GM15510 (cell line): ENCODE results near the gene TFAP2C.

Experiments
- POLR2A ChIP-seq: IDR thresholded peaks from 3 replicates; pipeline ENCODE4 v1.6.1; 2011; ENCODE audit warnings: borderline replicate concordance; ENCODE audit not compliant: insufficient read length; ENCODE audit errors: extremely low read depth

The TFAP2C gene

DNA sequence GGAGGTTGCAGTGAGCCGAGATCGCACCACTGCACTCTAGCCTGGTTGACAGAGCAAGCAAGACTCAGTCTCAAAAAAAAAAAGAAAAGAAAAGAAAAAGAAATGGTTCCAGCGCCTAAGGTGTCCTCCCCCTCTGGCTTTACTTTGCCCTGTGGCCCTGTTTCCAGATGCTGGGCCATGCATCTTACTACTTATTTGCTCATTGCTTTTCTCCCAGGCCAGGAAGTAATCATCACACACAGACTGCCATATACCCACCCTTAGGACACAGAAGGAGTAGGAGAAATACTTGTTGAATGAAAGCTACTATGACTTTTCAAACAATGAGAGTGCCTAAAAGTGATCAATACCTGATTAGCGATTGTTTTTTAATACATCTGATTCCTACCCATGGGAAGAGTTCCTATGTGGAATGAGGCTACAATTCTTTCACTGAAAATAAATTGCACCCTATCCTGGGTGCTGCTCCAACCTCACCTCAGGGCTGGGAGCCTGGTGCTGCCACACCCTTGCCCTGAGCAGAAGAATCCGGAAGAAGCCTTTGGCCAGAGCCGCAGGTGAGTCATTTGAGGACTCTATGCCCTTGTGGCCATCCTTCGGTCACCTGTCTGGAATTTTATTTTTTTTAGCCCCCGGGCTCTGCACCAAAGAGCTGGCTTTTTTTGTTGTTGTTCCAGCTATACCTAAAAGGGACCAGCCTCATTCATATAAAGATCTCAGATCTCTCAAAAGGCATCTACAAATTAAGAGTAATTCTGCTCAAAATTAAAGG is 22.7 kb upstream of the TFAP2C start:
- TF ChIP-seq POLR2A = no peak

GRCh38 chr20:56607061-56607704 is 21.9 kb upstream of the TFAP2C start:
- TF ChIP-seq POLR2A = no peak

DNA sequence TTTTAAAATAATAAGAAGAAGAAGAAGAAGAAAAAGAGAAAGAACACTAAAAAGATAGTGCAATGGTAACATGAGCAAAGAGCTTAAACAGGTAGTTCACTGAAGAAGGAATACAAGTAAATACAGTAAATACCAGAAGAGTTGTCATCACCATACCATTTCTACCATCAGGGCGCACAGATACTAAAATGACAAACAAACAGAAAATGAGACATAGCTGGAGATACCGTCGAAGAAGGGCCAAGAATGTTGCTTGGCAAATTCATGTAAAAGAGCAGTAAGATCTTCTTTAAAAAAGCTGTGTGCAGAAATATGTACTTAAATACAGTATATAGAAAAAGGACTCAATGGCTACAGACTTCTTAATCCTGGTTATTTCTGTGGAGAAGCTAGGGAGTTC is 20.7 kb upstream of the TFAP2C start:
- no peak for TF ChIP-seq POLR2A

GRCh38 chr20:56609321-56609720 is 19.8 kb upstream of the TFAP2C start:
- no peak for TF ChIP-seq POLR2A

DNA sequence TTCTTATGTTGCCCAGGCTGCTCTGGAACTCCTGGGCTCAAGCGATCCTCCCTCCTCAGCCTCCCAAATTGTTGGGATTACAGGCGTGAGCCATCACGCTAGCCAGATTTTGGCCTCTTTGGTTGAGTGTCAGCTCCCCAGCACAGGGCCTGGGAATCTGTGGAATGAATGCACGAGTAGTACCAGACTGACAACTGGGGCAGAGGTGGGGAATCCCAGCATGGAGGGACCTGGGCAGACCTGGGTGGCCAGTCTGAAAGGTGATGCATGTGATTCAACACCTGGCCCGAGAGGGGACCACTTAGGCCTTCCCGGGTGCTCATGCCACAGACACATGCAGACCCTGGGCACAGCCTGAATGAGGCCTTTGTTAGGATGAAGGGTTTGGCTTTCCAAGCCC is 19.0 kb upstream of the TFAP2C start:
- no peak for TF ChIP-seq POLR2A

- no peak for TF ChIP-seq POLR2A
Measured at GRCh38 chr20:56614196-56614595, 14.9 kb upstream of the TFAP2C start.

DNA sequence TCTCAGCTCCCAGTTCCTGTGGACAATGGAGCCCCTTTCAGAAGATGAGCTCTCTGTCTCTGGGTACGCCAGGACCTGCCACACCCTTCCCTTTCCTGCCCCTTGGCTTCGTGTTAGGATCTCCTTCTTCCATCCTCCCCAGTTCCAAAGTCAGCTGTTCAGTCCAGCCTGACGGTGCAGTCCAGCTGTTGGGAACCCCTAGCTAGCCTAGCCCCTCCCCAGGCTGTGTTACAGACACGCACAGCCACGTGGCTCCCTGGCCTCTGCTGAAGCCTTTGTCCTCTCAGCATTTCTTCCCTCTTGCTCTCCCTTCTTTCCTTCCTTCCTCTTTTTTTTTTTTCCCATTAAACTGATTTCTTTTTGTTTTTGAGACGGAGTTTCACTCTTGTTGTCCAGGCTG is 12.4 kb upstream of the TFAP2C start:
- TF ChIP-seq POLR2A = no peak

DNA sequence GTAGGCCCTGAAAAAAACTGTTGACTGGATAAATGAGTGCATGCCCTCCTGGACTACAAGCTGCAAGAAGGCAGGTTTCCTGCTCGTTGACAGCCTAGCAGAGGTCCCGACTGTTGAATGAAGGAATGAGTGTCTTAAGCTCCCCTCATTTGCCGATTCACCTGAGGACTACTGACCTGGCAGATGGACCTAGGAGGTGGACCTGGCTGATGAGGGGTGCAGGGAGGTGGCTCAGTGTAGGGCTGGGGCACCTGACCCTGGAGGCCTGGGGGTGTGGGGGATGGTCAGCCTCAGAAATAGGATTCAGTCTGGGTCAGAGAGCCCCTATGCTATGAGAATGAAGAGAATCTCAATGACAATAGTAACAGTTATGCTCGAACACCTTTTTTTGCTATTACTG is 11.6 kb upstream of the TFAP2C start:
- TF ChIP-seq POLR2A = no peak

DNA sequence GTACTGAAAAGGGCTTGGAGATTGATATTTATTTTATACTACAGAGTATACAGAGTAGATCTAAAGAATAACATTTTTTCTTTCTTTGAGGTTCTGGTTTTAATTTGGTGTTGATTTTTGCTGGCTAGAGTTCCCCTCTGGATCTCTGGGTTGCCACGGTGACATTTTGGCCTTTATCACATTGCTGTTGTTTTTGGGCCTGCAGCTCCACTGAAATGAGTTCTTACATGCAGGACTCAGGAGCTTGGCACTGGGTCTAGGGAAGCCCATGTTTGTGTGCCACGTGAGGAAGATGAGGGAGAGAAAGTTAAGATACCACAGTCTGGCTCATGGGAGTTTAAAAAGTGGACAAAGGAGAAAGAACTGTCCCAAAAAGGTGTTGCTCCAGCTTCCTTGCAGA is 7.4 kb upstream of the TFAP2C start:
- TF ChIP-seq POLR2A = no peak

- TF ChIP-seq POLR2A = no peak
Measured at GRCh38 chr20:56624786-56625681, 4.1 kb upstream of the TFAP2C start.

- TF ChIP-seq POLR2A = no peak
Measured at GRCh38 chr20:56625837-56626236, 3.3 kb upstream of the TFAP2C start.

GRCh38 chr20:56626367-56627121 is 2.6 kb upstream of the TFAP2C start:
- TF ChIP-seq POLR2A = no peak

DNA sequence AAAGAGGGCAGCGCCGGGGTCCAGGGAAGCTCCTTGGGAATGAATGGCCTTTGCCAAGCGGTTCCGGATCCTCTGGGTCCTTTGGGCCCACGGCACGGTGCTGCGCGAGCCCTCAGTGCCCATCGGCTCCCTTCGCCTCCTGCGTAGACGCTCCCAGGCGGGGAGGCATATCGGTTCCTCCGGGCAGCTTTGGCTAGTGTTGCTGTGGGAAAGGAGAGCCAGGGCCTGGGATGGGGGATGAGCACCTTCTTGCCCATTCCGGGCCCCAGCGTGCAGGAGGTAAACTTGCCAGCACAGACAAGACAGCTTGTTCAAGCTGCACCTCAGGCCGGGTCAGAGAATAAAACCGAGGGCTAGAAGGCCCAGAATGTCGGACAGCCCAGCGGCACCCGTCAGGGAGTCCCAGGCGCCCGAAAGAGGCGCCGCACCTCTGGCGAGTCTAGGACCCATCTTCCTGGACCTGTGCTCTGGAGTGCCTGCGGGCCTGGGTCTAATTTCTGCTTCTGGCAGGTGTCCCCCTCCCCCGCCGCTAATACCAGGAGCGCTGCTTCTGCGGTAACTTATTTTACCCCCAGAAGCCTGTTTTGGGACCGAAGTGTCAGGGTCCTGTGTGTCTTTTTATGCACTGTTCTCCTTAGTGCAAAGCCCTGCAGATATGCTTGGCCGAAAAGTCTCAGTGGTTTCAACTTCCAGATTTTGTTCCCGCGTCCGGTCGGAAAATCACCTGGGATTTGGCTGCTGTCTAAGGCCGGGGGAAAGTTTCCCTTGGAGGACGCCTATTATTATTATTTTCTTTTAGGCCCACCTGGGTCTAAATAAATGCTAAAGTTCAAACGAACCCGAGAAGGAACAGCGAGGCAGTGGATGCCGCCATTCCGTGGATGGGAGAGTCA is 1.7 kb upstream of the TFAP2C start:
- no peak for TF ChIP-seq POLR2A
